ENCODE results near the gene PGC.

The PGC gene

DNA sequence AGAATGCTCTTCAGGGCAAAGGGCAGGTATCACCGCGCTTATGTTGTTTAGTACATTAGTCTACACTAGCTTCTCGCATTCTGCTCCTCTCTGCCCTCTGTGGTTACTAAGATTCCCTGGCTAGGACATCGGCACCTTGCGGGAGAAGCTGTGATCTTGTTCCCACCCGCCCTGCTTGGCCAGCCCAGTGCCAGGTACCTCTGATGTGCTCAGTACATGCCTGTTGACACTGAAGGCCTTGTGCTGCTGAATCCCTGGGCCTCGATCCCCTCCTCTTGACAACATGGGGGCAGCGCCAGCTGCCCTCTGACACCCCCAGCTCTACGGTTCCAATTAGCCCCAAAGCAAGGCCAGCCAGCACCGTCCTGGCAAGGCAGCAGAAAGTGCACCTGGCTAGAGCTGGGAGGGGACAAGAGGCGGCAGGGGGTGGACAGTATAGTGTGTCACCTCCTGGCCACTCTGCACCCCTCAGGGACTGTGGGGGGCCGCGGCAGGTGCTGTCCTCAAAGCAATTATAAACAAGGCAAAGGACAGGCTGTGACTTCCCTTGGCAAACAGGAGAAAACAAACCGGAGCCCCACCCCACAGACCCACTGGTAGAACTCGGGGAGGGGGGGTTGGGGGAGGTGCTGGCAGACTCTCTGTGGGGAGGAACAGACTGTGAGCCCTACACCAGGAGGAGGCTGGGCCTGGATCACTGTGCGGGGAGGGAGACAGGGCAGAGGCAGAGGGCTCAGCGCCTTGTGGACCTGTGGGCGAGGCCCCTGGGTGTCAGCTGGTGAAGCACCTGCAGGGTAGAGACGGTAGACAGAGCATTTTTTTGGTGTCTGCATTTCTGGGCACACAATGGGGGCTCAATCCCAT lies 18.9 kb downstream of the PGC start:
- DNase-seq: no peak

DNA sequence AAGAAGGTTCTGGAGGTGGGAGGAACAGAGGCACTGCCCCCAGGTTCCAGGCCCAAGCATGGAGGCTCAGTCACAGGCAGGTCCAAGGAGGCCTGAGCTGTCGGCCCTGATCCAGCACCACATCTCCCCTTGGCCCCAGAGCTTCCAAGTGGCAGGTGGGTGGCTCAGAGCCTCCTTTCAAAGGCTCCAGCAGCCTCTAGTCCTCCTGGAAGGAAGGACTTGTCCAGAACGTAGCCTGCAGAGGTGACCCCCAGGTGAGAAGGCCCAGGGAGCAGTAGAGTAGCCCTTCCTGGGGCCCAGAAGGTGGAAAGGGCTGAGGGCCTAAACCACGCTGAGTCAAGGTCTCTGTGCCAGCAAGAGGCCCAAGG lies 19.5 kb downstream of the PGC start:
- no peak for DNase-seq

DNA sequence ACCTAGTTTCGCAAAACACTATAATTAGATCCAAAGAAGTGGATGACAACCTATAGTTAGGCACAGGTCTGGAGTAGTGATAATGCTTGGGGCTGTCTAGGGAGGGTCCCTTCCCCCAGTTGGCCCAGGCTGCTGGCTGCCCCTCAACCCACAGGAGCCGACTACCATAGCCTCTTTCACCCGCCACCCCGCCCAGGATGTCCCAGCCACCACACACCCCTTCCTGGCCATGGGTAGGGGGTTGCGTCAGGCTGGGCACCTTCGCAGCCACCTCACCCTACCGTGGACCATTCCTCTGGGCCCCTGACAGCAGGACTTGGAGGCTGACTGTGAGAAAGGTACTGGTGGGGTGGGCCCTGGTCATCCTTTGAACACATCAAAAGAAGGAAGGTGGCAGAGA lies 20.3 kb downstream of the PGC start:
- DNase-seq: no peak

DNA sequence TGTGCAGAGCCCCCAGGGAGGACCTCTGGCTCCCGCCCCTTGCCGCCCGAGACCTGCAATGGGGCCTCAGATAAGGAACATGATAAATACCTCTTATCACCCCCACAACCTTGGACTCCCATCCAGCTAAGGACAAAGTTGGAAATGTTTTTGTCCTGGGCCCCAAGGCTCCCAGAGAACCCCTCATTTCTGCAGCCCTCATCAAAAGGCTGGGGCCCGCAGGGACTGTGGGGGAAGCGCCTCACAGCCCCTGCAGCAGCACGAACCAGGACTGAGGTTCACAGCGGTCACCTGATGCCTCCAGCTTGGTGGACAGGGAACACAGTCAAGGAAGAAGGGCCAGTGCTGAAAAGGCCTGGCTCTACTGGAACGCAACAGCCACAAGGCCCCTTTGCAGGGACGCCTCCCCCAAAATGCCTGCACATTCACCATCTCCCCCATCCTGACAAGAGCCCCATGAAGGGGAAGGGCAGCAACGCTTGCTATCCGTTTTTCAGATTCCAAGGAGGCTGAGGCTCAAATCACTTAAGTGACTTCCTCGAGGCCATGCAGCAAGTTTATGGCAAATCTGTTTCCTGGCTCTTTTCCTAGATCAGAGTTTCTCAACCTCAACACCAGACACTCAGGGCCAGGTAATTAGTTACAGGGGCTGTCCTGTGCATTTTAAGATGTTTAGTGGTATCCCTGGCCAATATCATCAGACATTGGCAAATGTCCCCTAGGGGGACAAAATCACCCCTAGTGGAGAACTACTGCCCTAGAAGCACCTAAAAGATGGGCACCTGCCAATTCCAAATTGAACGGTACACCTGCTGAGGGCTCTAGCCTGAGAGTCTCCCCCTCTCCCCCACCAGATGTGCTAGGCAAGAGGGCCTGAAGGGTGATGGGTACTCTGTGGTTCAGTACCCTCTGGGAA lies 22.4 kb downstream of the PGC start:
- DNase-seq: no peak

DNA sequence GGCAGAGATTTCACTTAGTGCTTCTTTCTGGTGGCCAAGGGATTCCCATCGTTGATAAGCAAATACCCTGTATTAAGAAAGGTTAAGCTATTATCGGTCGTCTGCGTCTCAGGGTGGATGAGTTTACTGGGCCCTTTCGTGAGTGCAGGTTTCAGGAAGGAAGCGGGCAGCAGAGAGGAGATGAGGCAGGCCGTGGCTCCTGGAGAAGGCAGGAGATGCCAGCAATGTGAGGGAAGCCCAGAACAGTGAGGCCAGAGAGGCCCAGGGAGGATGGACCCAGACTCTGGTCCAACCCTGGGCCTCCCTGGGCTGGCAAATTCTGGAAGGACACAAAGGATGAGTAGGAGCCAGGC lies 23.0 kb downstream of the PGC start:
- DNase-seq: no peak

DNA sequence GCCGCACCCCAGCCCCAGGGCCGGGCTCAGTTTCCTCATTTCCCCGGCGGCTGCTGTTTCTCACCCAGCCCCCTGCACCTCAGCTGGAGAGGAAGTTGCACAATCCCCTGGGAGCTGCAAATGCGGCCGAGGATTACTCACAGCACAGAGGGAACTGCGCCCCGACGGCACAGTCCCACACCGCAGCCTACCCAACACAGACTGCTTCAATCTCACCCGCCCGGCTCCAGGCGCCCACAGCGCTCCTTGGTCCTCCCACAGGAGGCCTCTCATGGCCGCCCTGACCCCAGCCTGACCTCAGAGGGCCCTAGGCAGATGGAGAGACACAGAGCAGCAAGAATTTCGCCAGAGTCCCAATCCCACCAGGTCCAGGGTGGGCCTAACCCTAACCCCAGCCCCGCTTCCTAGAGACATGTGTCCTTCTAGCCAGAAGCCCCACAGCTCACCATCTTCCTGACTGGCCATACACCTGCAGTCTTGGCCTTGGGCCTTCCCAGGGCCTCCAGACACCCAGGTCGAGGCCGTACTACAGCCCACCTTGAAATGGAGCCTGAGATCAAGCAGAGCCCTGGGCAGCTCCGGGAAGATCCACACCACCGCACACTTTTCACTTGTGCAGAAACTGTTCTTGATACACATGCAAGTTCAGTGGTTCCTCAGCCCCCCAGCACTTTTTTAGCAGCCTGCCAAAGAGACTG lies 23.5 kb downstream of the PGC start:
- peak; percentile 26 for DNase-seq

DNA sequence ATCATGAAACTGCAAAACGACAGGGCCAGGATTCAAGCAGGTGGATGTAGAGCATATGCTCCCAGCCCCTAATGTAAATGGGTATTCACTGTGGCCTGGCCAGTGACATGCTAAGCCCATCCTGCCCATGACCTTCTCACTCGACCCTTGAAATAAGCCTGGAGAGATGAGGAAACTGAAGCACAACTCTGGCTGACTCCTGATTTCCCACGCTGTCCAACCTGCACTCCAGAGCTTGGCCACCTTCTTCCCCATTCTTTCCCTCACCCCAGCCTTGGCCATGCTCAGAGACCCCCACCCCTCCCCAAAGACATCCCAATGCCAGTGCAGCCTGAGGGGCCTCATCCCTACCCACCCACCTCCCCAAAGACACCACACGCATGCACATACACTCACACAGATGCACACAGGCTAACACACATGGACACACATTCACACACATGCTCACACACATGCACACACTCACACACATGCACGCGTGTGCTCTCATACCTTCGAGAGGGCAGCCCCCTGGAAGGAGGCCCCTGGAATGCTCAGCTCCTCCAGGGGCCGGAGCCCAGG lies 24.1 kb downstream of the PGC start:
- no peak for DNase-seq

DNA sequence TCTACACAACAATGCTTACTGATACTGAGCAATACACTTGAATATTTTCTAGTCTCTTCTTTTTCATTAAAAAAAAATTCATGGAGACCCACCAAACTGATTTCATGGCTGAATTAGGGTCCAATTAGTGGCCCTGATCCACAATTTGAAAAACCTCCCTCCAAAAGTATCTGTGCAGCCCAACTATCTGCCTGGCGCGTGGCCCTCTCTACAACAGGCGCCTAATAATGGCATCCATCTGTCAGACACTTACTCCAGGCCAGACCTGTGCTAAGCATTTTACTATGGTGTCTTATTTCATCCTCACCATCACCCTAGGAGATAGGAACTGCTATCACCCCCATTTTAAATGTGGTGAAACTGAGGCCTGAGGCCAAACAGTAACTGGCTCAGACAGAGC lies 25.8 kb downstream of the PGC start:
- no peak for DNase-seq

DNA sequence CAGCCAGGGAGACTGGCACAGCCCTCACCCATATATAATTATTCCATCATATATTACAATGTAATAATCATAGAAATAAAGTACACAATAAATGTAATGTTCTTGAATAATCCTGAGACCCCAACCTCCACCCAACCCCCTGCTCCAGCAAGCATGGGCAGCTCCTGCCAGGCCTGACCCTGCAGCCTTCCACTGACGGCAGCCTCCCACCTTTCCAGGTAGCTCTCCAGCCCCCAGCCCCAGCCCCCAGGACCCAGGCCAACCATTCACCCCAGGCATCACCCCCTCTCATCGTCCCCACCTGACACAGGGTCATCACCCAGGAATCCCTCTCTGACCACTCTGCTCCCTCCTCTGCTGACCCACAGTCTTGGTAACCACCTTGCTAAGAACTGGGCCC lies 26.4 kb downstream of the PGC start:
- no peak for DNase-seq

DNA sequence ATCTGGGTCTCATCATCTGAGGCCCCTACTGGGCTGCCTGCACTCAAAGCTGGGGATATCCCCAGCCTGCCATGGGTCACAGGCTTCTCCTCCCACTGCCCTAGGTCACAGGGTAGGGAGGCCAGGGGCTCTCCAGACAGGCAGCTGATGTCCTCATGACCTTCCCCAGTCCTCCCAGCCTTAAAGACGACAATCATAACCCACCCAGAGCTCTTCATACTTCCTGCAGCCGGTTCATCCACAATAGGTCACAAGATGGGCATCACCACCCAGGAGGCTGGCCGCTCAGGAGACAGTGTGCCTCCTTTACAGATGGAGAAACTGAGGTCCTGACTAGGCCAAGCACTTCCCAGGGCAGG lies 27.0 kb downstream of the PGC start:
- no peak for DNase-seq

DNA sequence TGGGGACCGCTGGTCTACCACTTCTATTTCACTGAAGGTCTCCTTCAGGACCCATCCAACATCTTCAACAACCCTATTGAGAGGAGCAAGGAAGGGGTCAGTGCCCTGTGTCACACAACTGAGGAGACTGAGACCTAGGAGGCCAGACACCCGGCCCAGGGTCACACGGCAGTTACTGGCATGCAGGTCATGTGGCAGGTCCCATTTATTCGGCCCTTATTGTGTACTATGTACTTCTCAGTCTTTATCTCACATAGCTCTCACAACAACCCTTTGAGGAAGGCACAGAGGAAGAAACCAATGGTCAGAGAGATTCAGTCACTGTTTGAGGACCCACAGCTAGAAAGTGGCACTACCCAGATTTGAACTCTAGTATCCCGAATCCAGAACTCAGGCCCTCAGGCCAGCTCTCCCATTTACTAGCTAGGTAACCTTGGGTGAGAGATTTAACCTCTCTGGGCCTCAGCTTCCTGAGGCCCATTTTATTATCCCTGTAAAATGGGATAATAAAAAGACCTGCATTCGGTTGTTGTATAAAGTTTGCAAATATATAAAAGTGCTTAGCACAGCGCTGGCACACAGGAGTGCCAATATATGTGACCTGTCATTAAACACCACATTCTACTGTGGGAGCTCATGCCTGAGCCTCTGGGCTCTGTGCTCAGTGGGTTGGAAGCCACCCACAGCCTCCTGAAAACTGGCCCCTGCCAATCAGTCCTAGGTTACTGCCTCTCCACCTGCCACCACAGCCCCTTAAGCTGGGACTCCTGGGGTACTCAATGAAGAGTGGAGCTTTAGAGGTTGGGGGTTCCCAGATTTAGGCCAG lies 27.5 kb downstream of the PGC start:
- no peak for DNase-seq

DNA sequence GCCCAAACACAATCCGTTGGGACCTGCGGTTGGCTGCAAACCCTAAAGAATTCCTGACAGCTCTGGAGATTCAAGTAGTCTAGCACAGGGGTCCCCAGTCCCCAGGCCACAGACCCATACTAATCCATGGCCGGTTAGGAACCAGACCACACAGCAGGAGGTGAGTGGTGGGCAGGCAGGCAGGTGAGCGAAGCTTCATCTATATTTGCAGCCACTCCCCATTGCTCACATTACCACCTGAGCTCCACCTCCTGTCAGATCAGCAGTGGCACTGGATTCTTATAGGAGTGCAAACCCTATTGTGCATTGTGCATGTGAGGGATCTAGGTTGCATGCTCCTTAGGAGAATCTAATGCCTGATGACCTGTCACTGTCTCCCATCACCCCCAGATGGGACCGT lies 28.4 kb downstream of the PGC start:
- no peak for DNase-seq

DNA sequence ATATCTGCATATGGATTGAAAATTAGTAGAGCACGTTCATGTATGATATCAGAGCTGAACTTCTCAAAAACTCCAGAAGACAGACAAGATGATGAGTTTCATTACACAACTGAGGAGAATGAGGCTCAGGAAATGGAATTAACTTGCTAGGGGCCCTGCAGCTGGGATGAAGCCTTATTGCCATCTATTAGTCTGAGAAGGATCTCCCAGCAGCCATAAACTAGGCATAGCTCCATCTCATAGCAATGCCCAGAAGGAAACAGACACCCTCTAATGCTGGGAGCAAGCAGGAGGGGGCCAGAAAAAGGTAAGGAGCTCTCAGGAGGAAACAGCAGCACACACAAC lies 29.8 kb downstream of the PGC start:
- DNase-seq: no peak

DNA sequence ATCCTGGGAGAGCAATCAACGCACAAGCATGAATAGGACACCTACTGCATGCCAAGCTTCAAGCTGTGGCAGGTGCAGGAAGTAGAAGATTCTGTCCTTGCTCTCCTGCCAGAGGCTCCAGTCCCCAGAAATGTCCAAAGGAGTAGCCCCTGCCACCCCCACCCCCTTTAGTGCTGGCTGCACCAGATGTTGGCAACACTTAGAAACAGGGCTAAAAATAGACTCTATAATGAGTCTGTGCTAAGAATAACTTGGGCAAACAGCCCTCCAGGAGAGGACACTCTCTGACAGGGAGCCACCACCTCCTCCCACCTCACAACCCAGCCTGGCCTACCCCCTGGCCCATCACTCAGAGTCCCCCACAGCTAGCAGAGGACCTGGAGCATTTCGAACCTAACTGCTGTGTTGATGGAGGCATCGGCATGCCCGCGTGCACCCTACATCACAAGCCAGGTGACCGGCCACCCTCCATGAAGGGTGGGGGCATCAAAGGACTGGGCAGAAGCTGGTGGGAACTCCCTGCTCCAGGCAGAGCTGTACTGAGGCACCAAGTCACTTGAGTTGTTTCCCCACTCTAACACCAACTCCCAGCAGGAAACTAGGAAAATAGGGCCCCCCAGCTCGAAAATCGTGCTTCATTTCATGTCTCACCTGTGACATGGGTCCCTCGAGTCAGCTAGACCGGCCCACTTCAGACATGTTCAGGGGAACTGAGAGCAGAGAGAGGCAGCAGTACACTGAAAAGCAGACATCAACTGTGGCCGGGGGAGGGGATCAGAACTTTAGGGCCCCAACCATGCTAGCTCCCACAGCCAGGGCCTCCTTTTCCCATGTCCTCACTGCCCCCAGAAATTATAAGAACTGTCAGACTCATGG lies 30.4 kb downstream of the PGC start:
- DNase-seq: no peak

DNA sequence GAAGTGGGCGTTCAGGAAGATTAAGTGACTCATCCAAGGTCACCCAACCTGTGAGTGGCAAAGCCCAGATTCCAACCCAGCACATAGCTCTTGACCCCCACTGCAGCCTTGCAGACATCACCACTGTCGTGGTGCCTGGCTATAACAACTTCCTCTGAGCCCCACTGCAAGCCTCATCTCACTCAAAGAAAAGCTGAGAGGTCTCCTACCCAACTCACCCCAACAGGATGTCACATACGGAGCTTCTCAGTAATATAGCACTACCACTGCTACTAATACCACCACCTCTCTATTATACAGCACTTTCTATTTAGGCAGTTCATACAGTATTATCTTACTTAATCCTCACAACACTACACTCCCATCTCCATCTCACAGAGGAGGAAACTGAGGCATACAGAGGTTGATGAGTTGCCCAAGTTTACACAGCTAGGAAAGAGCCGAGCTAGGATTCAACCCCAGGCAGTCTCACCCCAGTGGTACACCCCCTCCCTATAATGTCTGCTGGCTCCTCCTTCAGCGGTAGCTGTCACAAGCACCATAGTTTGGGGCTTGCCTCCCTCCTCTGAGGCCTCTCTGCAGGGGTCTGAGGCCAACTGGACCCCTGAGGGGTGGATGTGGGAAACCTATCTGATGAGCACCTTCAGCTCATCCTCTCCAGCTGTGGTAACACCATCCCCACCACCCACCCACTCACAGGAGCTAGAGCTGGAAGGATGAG lies 31.2 kb downstream of the PGC start:
- DNase-seq: no peak

DNA sequence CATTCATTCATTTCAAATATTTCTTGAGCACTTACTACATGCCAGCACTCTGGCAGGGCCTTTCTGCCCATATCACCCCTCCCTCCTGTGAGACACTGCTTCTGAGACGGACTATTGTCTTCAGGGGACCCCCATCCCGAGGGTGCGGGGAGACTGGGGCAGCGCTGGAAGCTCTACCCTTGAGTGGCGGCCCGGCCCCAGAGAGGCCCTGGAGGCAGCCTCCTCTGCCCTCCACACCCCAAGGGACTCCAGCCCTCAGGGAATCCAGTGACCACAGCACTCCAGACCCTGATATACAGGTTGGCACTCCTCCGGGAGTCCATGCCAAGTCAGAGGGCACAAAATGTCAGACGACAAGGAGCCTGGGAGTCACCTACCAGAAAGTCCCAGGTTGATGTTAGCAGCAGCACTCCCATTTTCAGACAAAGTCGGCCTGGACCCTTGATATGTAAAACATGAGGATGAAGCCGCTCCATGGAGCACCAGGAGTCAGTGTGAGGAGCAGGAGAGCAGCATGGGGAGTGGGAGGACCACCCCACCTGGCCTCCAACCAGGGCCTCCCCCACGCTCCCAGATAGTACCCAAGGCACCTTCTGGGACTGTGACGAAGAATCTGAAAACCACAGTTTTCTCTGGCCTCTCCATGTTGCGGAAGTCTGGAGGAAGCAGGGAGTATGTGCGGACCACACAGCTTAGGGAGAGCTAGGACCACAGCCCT lies 32.5 kb downstream of the PGC start:
- DNase-seq: no peak

DNA sequence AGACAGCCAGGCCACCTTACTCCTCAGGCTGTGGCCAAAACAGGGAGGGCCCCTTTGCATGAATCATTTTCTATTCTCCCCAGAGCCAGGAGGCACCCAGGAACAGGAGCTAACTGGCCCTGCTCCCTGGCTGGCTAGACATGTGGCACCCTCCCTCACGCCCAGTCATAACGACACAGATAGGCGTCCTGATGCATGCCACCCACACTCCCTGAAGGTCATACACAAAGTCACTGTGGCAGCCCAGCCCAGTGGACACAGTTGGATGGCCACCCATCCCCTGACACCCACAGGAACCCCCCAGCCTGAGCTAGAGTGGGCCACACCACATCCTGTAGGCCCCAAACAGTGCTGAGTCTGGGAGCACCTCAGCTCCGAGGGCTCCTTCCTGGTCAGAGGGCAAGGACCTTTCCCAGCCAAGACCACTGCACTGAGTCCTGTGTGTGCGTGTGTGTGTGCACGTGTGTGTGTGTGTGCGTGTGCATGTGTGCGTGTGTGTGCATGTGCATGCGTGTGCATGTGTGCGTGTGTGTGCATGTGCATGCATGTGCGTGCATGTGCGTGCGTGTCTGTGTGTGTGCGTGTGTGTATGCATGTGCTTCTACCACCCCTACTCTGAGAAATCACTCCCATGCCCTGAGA lies 33.4 kb downstream of the PGC start:
- no peak for DNase-seq

DNA sequence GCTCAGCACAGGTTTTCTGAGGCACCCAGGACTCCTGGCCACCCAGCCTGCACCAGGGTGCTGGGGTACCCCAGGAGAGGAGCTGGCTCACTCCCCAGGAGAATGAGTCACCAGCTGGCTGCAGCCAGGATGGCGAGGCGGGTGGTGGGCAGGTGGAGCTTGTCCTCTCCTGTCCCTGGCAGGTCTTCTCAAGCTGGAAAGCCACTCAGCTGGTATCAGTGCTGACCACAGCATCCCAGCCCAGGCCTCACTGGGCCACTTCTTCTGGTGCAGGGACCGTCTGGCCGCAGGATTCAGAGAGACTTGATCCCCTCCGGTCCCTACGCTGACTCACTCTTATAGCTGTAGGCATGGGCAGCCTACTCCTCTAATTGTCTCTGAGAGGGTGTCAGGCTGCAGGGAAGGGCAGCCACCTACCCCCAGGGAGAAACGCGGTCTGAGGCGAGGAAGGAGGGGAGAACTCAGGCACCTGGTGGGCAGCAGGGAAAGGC lies 34.0 kb downstream of the PGC start:
- DNase-seq: no peak

DNA sequence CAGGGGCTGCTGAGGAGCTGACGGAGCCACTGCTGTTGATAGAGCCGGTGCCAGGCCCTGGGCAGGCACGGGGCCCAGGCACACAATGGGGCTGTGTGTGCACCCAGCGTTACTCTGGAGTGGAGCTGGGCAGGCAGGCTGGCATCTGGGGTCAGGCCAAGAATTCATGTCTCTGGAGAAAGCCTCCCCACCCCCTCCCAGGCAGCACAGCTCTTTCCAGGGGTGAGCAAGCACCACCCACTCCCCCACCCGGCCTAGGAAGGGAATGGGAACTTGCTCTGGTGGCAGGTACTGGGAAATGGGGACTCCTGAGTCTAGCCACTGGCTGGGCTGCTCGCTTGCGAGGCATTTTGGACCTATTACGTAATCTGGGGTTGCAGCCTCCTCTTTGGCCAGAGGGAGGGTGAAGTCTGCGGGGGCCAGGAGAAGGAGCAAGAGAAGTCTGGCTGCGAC lies 34.5 kb downstream of the PGC start:
- DNase-seq: no peak
